ENCODE data around the gene TAS2R43. TPM values are rescaled to one million over a fixed set of nuclear protein-coding genes. Genes with fewer than 3 reads are reported as not detected.
"Not testable (repeated sequence)": the region's sequence is repeated elsewhere in the genome, so short reads cannot be mapped to it uniquely, and the experiment has no call there.

The TAS2R43 gene, protein sequence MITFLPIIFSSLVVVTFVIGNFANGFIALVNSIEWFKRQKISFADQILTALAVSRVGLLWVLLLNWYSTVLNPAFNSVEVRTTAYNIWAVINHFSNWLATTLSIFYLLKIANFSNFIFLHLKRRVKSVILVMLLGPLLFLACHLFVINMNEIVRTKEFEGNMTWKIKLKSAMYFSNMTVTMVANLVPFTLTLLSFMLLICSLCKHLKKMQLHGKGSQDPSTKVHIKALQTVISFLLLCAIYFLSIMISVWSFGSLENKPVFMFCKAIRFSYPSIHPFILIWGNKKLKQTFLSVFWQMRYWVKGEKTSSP
- under 1 TPM in 3 of 4 donors, not detected in 1; 0.24 to 0.64 (median 0.60) TPM for polyA plus RNA-seq (ENCODE audit: insufficient read length in 4 of 4)

DNA sequence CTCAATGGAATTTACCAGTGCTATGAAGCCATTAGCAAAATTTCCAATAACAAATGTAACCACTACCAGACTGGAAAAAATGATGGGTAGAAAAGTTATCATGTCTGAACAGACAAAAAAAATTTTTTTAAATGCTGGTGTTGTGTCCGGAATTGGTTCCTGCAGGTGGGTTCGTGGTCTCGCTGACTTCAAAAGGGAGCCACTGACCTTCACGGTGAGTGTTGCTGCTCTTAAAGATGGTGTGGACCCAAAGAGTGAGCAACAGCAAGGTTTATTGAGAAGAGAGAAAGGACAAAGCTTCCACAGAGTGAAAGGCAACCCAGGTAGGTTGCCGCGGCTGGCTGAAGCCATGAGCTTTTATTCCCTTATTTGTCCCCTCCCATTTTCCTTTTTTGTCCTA, at the start of gene TAS2R43:
TAS2R43 (minus strand) TSS at position 186 of the 400 bp plus-strand sequence; CDS start at position 102, 84 bp downstream.
- DNase-seq (ENCODE audit: low read depth in 4 of 4, low spot score in 3 of 4): no peak

DNA sequence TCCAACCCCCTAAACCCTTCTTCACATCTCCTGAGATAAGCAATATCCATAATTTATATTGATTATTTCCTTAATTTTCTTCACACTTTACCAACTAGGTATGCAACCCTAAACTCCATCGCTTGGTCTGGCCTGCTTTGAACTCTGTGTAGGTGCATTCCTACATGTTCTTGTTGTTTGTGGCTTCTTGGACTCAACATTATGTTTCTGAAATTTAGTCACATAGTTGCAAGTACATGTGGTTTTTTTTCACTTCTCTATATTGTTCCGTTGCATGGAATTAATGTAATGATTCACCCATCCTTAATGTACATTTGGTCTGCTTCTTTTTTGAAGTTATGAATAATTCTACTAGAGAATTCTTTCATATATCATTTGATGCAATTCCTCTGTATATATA, 44.0 kb upstream of the TAS2R43 start:
- DNase-seq (ENCODE audit: low read depth in 4 of 4, low spot score in 3 of 4): no peak

DNA sequence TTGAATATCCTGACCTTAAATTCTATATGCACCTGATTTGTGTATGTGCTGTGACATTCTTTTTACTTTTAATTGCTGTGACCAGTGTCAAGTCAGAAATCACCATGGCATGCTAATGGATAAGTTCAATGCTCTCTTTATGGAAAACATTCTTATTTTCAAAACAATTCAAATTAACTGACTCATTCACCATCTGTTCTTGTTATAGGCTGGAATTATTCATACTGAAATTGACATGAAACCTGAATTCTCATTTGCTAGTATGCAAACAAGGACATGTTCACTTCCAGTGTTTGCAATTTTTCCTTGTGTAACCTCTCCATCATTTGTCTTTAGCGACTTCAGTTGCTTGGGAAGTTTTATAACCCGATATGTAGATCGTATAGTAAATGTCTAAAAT, 42.2 kb upstream of the TAS2R43 start, which contains the start of gene TAS2R30:
TAS2R30 (minus strand) TSS at position 340 of the 400 bp plus-strand sequence. CDS start 400 bp downstream, outside the sequence.
- DNase-seq (ENCODE audit: low read depth in 4 of 4, low spot score in 3 of 4): no peak

DNA sequence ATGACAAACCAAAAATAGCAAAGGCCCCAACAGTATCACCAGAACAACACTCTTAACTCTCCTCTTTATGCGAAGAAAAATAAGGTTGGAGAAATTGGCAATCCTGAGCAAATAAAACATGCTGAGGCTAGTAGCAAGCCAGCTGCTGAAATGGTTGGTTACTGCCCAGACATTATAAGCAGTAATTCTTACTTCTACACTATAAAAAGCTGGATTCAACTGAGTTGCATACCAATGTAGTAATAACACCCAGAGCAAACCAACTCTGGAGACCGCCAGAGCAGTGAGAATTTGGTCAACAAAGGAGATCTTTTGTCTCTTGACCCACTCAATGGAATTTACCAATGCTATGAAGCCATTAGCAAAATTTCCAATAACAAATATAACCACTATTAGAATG, 41.7 kb upstream of the TAS2R43 start:
- no peak for DNase-seq (ENCODE audit: low read depth in 4 of 4, low spot score in 3 of 4)

DNA sequence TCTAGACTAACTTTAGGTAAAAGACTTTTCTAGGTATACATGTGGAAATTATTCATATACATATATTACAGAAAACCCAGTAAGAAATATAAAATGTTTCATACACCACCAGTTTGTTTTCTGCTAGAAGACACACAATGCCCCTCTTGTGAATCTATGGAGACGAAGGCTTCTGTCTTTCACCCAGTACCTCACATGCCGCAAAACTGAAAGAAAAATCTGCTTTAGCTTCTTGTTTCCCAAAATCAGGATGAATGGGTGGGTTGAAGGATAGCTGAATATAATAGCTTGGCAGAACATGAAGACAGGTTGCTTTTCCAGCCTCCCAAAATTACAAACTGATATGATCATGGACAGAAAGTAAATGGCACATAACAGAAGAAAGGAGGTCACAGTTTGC, 41.0 kb upstream of the TAS2R43 start:
- DNase-seq (ENCODE audit: low read depth in 4 of 4, low spot score in 3 of 4): no peak

DNA sequence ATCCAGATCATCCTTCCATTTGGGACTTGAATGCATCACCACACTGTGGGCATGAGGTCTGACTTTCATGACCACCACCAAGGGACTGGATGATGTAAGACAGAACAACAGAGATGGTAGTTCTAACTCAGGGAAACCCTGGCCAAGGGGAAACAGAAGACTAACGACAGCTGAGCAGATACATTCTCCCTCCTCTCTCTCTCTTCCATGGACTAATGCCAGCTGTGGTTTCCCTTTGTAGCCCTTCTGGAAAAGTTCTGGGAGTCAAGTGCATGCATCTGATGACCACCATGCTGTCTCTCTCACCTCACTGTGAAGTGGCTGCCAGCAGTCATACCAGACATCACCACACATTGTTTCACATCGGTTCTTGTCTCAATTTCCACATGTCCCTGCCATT, 38.9 kb upstream of the TAS2R43 start:
- DNase-seq (ENCODE audit: low read depth in 4 of 4, low spot score in 3 of 4): no peak

DNA sequence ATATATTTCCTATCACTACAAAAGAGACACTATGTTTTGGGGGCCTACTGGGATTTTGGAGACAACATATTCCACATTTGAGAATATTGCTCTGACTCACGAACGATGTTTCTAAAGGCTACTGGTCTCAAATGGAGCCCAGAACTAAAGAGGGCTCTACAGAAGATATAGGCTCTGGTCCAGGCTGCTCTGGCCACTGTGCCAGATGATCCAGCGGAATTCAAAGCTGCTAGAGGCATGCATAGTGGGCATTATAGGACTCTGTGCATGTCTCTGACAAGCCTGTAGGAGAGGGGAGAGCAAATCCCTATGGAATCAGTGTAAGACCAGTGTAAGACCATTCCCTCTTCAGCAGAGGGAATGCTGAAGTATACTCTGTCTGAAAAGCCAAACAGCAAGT, 38.3 kb upstream of the TAS2R43 start:
- no peak for DNase-seq (ENCODE audit: low read depth in 4 of 4, low spot score in 3 of 4)

DNA sequence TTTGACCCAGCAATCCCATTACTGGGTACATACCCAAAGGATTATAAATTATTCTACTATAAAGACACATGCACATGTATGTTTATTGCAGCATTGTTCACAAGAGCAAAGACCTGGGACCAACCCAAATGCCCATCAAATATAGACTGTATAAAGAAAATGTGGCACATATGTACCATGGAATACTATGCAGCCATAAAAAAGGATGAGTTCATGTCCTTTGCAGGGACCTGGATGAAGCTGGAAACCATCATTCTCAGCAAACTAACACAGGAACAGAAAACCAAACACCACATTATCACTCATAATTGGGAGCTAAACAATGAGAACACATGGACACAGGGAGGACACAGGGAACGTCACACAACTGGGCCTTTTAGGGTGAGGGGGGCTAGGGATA, 22.0 kb upstream of the TAS2R43 start:
- not testable (repeated sequence) for DNase-seq (ENCODE audit: low read depth in 4 of 4, low spot score in 3 of 4)

DNA sequence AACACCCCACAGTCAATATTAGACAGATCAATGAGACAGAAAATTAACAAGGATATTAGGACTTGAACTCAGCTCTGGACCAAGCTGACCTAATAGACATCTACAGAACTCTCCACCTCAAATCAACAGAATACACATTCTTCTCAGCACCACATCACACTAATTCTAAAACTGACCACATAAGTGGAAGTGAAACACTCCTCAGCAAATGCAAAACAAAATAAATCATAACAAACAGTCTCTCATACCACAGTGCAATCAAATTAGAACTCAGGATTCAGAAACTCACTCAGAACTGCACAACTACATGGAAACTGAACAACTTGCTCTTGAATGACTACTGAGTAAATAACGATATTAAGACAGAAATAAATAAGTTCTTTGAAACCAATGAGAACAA, 19.1 kb upstream of the TAS2R43 start:
- not testable (repeated sequence) for DNase-seq (ENCODE audit: low read depth in 4 of 4, low spot score in 3 of 4)

DNA sequence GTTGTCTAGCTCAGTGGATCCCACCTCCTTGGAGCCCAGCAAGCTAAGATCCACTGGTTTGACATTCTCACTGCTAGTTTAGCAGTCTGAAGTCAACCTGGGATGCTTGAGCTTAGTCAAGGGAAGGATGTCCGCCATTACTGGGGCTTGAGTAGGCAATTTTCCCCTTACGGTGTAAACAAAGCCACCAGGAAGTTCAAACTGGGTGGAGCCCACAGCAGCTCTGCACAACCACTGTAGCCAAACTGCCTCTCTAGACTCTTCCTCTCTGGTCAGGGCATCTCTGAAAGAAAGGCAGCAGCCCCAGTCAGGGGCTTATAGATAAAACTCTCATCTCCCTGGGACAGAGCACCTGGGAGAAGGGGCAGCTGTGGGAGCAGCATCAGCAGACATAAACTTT, 16.7 kb upstream of the TAS2R43 start:
- no peak for DNase-seq (ENCODE audit: low read depth in 4 of 4, low spot score in 3 of 4)

DNA sequence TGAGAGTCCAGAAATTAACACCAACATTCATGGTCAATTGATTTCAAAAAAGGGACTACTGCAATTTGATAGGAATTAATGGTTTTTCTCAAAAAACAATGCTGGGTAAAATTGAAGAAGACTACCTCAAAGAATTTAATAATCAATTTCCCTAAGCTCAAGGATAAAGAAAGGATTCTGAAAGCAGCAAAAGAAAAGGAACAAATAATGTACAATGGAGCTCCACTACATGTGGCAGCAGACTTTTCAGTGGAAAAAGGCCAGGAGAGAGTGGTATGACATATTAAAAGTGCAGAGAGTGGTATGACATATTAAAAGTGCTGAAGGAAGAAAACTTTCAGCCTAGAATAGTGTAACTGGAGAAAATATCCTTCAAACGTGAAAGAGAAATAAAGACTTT, 15.6 kb upstream of the TAS2R43 start:
- DNase-seq (ENCODE audit: low read depth in 4 of 4, low spot score in 3 of 4): no peak

DNA sequence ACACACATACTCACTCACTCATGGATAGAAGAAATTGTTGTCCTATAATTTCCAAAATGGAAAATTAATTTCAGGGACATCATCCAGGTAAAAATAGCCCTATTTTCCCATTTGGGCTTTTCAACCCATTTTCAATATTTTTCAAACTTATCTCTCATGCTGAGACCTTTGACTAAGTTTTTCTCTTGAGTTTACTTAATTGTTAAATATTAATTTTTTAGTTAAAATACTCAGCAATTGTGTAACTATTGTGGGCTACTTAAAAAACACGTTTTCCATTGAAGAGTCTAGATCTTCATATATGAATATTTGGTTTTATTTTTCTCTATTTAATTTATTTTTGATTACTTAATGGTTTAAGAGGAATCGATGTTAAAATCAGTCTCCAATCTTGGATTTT, 14.2 kb upstream of the TAS2R43 start:
- DNase-seq (ENCODE audit: low read depth in 4 of 4, low spot score in 3 of 4): no peak

DNA sequence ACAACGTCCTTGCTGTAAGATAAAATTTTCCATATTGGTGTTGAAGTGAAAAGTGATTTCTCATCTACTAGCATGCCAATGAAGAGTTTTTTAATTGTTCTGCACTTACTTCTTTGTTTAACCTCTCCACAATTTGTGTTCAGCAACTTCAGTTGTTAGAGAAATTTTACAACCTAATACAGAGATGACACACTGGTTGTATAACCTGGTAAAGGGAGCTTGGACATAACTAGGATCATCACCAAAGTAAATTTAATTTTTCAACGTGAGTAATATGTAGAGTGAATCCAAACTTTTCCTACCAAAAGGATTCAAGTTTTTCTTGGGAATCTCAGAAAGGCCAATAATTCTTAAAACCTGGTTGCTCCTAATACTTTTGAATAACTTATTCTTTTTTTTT, 13.4 kb upstream of the TAS2R43 start:
- no peak for DNase-seq (ENCODE audit: low read depth in 4 of 4, low spot score in 3 of 4)

DNA sequence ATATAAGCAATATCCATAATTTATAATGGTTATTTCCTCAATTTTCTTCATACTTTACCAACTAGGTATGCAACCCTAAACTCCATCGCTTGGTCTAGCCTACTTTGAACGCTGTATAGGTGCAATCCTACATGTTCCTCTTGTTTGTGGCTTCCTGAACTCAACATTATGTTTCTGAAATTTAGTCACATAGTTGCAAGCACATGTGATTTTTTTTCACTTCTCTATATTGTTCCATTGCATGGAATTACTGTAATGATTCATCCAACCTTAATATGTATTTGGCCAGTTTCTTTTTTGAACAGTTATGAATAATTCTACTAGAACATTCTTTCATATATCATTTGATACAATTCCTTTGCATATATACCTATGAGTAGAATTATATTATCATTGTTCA, 2.8 kb upstream of the TAS2R43 start:
- not testable (repeated sequence) for DNase-seq (ENCODE audit: low read depth in 4 of 4, low spot score in 3 of 4)

DNA sequence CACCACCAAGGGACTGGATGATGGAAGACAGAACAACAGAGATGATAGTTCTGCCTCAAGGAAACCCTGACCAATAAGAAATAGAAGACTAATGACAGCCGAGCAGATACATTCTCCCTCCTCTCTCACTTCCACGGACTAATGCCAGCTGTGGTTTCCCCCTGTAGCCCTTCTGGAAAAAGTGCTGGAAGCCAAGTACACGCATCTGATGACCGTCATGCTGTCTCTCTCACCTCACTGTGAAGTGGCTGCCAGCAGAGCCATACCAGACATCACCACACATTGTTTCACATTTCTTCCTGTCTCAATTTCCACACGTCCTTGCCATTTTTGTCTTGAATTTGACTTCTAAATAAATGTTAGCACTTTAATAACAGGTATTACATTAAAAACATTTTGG, 2.9 kb downstream of the TAS2R43 start:
- no peak for DNase-seq (ENCODE audit: low read depth in 4 of 4, low spot score in 3 of 4)

DNA sequence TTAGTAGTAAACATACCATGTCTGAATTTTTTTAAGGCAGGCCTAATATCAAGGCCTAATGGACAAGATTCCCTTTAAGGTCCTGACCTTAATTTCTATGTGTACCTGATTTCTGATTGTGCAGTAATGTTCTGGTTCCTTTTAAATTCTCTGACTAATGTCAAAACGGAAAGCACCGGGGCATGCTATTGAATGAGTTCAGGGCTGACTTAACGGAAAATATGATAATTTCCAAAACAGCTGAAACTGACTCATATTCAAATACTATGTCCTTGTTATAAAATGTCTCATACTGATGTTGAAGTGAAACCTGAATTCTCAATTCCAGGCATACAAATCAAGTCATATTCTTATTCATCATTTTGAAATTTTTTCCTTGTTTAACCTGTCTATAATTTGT, 6.7 kb downstream of the TAS2R43 start:
- no peak for DNase-seq (ENCODE audit: low read depth in 4 of 4, low spot score in 3 of 4)

DNA sequence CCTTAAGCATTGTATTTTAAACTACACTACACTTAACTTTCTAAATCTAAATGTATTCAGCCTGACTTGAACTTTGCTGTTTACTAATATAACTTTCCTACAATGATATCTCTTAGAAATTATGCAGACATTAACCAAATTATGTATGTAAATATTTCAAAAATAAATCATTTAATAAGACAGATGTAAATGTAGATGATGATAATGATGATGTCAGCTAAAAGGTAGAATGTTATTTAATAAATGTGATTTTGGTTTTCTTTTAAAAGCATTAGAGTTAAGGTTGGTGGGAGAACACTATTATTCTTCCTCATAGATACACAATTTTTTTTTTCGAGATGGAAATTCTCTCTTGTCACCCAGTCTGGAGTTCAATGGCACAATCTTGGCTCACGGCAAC, 10.1 kb downstream of the TAS2R43 start:
- no peak for DNase-seq (ENCODE audit: low read depth in 4 of 4, low spot score in 3 of 4)

DNA sequence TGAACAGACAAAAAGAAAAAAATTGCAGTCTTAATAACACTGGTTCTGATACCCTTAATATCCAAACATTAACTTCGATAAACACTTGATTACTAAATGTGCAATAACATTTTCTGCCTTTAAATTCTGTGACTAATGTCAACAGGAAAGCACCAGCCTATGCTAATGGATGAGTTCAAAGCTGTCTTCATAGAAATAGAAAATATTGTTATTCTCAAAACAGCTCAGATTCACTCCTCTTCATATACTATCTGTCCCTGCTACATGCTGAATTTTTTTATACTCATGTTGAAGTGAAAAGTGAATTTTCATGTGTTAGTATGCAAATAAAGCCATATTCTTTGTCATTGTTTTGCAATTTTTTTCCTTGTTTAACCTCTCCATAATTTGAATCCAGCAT, 13.9 kb downstream of the TAS2R43 start:
- no peak for DNase-seq (ENCODE audit: low read depth in 4 of 4, low spot score in 3 of 4)

DNA sequence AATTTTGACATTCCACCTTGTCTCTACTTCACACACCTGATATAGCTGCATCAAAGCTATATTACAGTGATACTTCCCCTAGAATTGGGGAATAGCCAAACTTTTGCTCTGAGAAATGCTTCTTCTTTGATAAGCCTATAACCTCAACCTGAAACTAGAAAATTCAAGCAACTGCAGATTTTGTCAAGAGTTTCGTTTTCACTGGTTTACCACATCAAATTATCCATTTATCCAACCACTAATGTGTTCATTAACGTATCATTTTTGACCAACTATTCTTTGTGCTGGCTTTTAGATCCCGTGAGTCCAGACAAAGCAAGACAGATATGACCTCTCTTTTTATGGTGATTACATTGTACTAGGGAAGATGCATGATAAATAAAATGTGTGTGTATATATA, 16.5 kb downstream of the TAS2R43 start:
- DNase-seq (ENCODE audit: low read depth in 4 of 4, low spot score in 3 of 4): no peak

DNA sequence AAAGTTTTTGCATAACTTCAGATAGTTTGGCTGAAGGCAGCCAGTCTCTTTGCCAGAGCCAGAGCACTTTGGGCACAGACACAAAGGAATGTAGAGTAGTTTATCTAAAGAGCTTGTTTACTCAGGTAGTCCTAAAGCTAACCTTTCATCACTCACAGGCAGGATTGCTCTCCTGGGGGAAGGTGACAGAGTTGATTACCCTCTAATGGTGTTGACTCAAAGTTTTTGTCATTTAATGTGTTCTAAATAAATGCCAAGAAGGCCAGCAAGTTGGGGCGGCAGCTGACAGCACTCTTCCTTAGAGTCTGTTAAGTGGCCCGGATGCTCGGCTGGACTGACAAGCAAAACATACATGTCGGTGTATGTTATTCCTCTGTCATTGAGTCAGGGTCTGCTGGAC, 20.7 kb downstream of the TAS2R43 start:
- DNase-seq (ENCODE audit: low read depth in 4 of 4, low spot score in 3 of 4): no peak

DNA sequence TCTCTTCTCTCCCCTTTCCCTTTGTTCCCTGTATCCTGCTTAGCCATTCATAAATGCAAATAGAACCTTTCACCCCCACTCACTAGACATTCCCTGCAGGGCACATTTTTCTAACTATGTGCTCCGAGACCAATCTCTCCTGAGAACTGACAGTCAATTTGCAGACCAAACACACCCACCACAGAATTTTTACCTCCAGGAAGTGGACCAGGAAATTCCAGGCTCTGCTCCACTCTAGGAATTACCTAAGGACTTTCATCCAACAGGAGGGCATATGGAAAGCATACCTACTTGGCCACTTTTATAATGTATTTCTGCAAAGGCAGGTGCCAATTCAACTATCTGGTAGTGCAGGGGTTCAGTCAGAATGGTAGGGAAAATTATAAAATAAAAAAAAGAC, 21.1 kb downstream of the TAS2R43 start:
- no peak for DNase-seq (ENCODE audit: low read depth in 4 of 4, low spot score in 3 of 4)

DNA sequence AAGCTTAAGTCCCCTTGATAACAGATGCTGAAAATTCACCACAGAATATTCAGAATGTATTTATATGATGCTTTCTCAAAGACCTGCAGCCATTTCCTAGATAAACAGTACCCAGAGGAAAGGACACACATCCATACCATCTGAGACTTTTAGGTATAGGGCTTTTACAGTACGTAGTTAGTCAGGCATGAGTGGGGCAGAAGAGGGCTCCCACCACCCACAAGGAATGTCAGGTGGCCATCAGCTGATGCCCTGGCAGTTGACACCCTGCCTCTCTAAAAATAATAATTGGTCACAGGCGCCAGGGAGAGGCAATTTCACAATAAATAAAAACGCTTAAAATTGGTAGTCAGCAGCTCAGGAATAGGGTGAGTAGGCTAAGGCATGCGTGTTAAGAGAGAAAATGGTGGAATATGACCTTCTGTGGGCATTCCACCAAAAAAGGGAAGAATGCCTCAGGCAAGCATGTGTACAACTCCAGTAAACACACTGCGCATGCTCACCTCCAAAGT, 22.2 kb downstream of the TAS2R43 start:
- DNase-seq (ENCODE audit: low read depth in 4 of 4, low spot score in 3 of 4): no peak

DNA sequence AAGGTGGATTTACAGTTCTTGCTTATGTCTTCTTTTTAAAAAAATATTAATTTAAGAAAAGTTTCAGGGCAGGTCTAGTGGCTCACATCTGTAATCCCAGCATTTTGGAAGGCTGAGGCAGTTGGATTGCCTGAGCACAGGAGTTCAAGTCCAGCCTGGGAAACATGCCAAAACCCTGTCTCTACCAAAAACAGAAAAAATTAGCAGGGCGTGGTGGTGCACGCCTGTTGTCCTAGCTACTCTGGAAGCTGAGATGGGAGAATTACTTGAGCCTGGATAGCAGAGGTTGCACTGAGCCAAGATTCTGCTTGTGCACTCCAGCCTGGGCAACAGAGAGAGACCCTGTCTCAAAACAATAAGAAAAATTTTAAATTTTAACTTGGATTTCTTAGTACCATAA, 24.6 kb downstream of the TAS2R43 start:
- DNase-seq (ENCODE audit: low read depth in 4 of 4, low spot score in 3 of 4): no peak

All from left renal pelvis (tissue), 4 donors.